ENCODE results near the gene AHSP.

Gene AHSP

DNA sequence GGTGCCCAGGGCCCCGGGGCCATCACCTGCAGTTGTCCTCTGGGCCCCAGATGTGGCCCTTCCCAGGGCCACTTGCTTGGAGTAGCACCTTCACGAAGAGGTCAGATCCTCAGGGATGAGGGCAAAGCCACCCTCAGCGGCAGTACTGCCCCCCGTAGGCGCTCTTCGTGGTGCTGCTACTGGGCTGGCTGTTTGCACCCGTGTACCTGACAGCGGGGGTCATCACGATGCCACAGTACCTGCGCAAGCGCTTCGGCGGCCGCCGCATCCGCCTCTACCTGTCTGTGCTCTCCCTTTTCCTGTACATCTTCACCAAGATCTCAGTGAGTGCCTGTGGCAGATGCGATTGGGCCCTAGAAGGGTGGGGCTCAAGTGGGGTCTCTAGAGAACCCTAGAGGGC is 42.1 kb upstream of the AHSP start:
- no peak overlapping the region for H3K4me3 ChIP-seq (ENCODE audit: low read length)
- no peak for TF ChIP-seq CTCF (IDR thresholded peaks at IDR 0.05; ENCODE audit: insufficient read depth, low read depth, low read length, missing control alignments)
- DNase-seq (ENCODE audit: low read depth), result no peak

GRCh38 chr16:31486045-31486444 is 41.7 kb upstream of the AHSP start:
- TF ChIP-seq CTCF (IDR thresholded peaks at IDR 0.05; ENCODE audit: insufficient read depth, low read depth, low read length, missing control alignments), result no peak
- no peak for DNase-seq (ENCODE audit: low read depth)
- H3K4me3 ChIP-seq (ENCODE audit: low read length), result no peak overlapping the region

GRCh38 chr16:31487071-31487719 is 40.5 kb upstream of the AHSP start:
- peak overlapping the region; percentile 54 for H3K4me3 ChIP-seq (ENCODE audit: low read length)
- DNase-seq (ENCODE audit: low read depth), result no peak
- TF ChIP-seq CTCF (IDR thresholded peaks at IDR 0.05; ENCODE audit: insufficient read depth, low read depth, low read length, missing control alignments), result no peak

DNA sequence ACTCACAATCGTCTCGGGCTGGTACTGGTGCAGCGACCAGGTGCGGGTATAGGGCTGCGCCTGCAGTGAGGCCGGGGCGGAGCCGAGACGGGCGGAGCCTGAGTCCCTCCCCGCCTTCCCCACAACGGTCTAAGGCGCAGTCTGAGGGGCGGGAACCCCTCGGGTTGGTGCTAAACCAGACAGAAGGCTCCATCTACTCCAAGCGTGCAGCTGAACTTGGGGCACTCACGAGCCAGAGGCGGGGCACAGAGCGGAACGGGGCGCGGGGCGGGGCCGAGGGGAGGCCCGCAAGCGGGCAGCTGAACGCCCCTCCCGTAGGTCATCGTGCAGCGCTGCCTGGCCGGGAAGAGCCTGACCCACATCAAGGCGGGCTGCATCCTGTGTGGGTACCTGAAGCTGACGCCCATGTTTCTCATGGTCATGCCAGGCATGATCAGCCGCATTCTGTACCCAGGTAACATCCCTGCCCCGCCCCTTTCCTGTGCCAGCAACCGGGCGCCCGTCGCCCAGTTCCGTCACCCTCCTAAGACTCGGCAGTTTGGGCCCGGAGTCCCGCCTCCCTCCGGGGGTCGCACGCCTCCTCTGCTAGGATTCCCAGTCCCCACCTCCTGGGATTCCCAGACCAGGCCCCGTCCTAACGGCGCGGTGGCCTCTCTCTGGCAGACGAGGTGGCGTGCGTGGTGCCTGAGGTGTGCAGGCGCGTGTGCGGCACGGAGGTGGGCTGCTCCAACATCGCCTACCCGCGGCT is 39.8 kb upstream of the AHSP start:
- peak overlapping the region; percentile 54 for H3K4me3 ChIP-seq (ENCODE audit: low read length)
- no peak for TF ChIP-seq CTCF (IDR thresholded peaks at IDR 0.05; ENCODE audit: insufficient read depth, low read depth, low read length, missing control alignments)
- DNase-seq (ENCODE audit: low read depth), result peak; percentile 72

DNA sequence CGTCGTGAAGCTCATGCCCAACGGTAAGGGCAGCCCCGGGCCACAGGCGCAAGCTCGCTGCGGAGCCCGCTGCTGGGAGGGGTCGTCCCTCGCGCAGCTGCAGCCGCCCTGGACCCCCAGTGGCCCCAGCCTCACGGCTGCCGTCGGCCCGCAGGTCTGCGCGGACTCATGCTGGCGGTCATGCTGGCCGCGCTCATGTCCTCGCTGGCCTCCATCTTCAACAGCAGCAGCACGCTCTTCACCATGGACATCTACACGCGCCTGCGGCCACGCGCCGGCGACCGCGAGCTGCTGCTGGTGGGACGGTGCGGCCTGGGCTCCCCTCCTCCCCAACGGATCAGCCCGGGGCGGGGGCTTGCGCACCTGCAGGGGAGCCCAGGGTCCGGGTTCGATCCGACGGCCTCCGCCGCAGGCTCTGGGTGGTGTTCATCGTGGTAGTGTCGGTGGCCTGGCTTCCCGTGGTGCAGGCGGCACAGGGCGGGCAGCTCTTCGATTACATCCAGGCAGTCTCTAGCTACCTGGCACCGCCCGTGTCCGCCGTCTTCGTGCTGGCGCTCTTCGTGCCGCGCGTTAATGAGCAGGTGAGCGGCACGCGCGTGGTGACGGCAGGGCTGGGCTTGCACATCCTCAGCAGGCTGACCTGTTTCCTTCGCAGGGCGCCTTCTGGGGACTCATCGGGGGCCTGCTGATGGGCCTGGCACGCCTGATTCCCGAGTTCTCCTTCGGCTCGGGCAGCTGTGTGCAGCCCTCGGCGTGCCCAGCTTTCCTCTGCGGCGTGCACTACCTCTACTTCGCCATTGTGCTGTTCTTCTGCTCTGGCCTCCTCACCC is 39.0 kb upstream of the AHSP start:
- TF ChIP-seq CTCF (IDR thresholded peaks at IDR 0.05; ENCODE audit: insufficient read depth, low read depth, low read length, missing control alignments), result no peak
- H3K4me3 ChIP-seq (ENCODE audit: low read length), result peak overlapping the region; percentile 54
- DNase-seq (ENCODE audit: low read depth), result peak; percentile 19

- no peak for TF ChIP-seq CTCF (IDR thresholded peaks at IDR 0.05; ENCODE audit: insufficient read depth, low read depth, low read length, missing control alignments)
- DNase-seq (ENCODE audit: low read depth), result no peak
- no peak overlapping the region for H3K4me3 ChIP-seq (ENCODE audit: low read length)
These were observed 38.5 kb upstream of the AHSP start for GRCh38 chr16:31489298-31489564.
